Measurements from ENCODE around the gene ECHS1. TPM values are rescaled to one million over a fixed set of nuclear protein-coding genes. Genes with fewer than 3 reads are reported as not detected.

Gene ECHS1
- total and polyA plus RNA-seq, 10 of the 15 experiments (the other 5 are each of a cell fraction or from before 2014, with no cell fraction given) = 32.7 to 164 (median 62.4) TPM

GRCh38 chr10:133385214-133385613 lies 12.1 kb upstream of the ECHS1 start:
- no peak for DNase-seq (ENCODE audit: low read depth, low spot score)
- TF ChIP-seq CBX3 (IDR thresholded peaks at IDR 0.05; ENCODE audit: borderline replicate concordance, low read depth) (no peak), RCOR1 (conservative IDR thresholded peaks at IDR 0.05; ENCODE audit: low read depth, low read length) (no peak), IRF4 (IDR thresholded peaks at IDR 0.05; ENCODE audit: low read depth, low read length) (no peak), MTA2 (IDR thresholded peaks at IDR 0.05; ENCODE audit: low read depth) (no peak), ZBTB11 (CRISPR knock-in tag; IDR thresholded peaks at IDR 0.05) (no peak), CEBPZ (IDR thresholded peaks at IDR 0.05; ENCODE audit: low read depth, low read length) (no peak), ASH2L (IDR thresholded peaks at IDR 0.05; ENCODE audit: borderline replicate concordance, low read depth) (no peak), CEBPB (IDR thresholded peaks at IDR 0.05; ENCODE audit: borderline replicate concordance in 1 of 2, low read depth in 2 of 2, low read length in 2 of 2) (no peak), ATF7 (IDR thresholded peaks at IDR 0.05; ENCODE audit: low read depth) (no peak), POLR2AphosphoS5 (IDR thresholded peaks at IDR 0.05; ENCODE audit: low read length) (no peak)
- Histone ChIP-seq H3K36me3 (ENCODE audit: control insufficient read depth in 2 of 2, insufficient read depth in 2 of 2, low read length in 1 of 2) (no peaks in the 10 kb centered on the region), H4K20me1 (ENCODE audit: control insufficient read depth, insufficient read depth) (no peaks in the 10 kb centered on the region), H3K9ac (ENCODE audit: control insufficient read depth, insufficient read depth, low read length) (no peak overlapping the region), H3K4me1 (ENCODE audit: control insufficient read depth, insufficient read depth, low read length) (peaks cover 9% of the 10 kb centered on the region), H3K79me2 (ENCODE audit: control insufficient read depth, insufficient read depth, low read length) (peaks cover 3% of the 10 kb centered on the region), H3K27me3 (replicated peaks in 1 of 2; ENCODE audit: control insufficient read depth in 2 of 2, insufficient read depth in 2 of 2, low read length in 1 of 2) (no peaks in the 10 kb centered on the region), H3K9me3 (replicated peaks; ENCODE audit: control insufficient read depth, insufficient read depth, low read length) (no peaks in the 10 kb centered on the region), H3K4me3 (no peak overlapping the region), H3K4me2 (ENCODE audit: control insufficient read depth, insufficient read depth) (no peak overlapping the region), H3K27ac (ENCODE audit: control insufficient read depth, insufficient read depth) (no peak overlapping the region), H2AFZ (ENCODE audit: control insufficient read depth, low read depth, low read length) (no peak overlapping the region)
- intact Hi-C loops (cut with micrococcal nuclease; ENCODE audit: unreplicated experiment) (no loop called here), in situ Hi-C loops (cut with MboI) (no loop called here)
- no peak for ATAC-seq
- SMC1A ChIA-PET (ENCODE audit: uncharacterized antibody, unreplicated experiment) = no interaction called here
- 87% methylated on average over 2 of the region's 2 CpGs for WGBS (ENCODE audit: insufficient coverage, insufficient replicate concordance, low lambda C conversion rate, missing lambda C conversion rate)
- CTCF ChIA-PET = no interaction called here
- no peak for FAIRE-seq
- RAD21 ChIA-PET (ENCODE audit: unreplicated experiment) = no interaction called here
- POLR2A ChIA-PET = interaction anchor here (0.7 kb wide), 1 partner anchor 110 kb away, joined by 4 read pairs; no protein-coding TSS in a partner anchor
- BruUV-seq (replicated peaks) = no TSS peak

Data from GM12878 (cell line).